GM12878 (cell line): Measurements from ENCODE around the gene MAP4K1. TPM values are rescaled to one million over a fixed set of nuclear protein-coding genes. Genes with fewer than 3 reads are reported as not detected.

ENCODE experiments used
- ASH2L ChIP-seq: fragments of 300-600, 200-600 bp; sonication (generic); IDR thresholded peaks from 2 replicates; pipeline ENCODE4 v1.6.1; 2017; ENCODE audit warnings: low read depth, mild to moderate bottlenecking, borderline replicate concordance
- BHLHE40 ChIP-seq, 2 experiments: fragments of 450-650 bp in 1 of 2; IDR thresholded peaks; 2 replicates each; pipeline ENCODE4 v1.6.1; 2011 to 2017; ENCODE audit warnings: low read depth in 2 of 2, borderline replicate concordance in 1 of 2, improper control_type of control experiment in 1 of 2, low read length in 1 of 2, mild to moderate bottlenecking in 1 of 2
- CBX3 ChIP-seq: fragments of 200-600 bp; sonication (generic); IDR thresholded peaks from 2 replicates; pipeline ENCODE4 v1.6.1; 2016; ENCODE audit warnings: low read depth, borderline replicate concordance
- EED ChIP-seq: sonication (generic); IDR thresholded peaks from 2 replicates; pipeline ENCODE4 v1.6.1; 2016; ENCODE audit warnings: antibody characterized with exemption, low read depth
- HDGF ChIP-seq: fragments of 450-650 bp; IDR thresholded peaks from 2 replicates; pipeline ENCODE4 v1.6.1; 2016; ENCODE audit warnings: antibody characterized with exemption
- MAX ChIP-seq: IDR thresholded peaks from 2 replicates; pipeline ENCODE4 v1.6.1; 2012; ENCODE audit warnings: low read depth, low read length, improper control_type of control experiment
- MYC ChIP-seq: IDR thresholded peaks from 2 replicates; pipeline ENCODE4 v1.6.1; 2011; ENCODE audit warnings: mild to moderate bottlenecking, low read length, moderate library complexity, inconsistent platforms; ENCODE audit not compliant: insufficient read depth, insufficient replicate concordance, insufficient read length, severe bottlenecking
- NRF1 ChIP-seq: conservative IDR thresholded peaks from 2 replicates; pipeline ENCODE4 v1.6.1; 2011; ENCODE audit warnings: mild to moderate bottlenecking, low read depth, low read length, improper control_type of control experiment
- POU2F2 ChIP-seq: IDR thresholded peaks from 3 replicates; pipeline ENCODE4 v1.6.1; 2011; ENCODE audit warnings: low read depth, mild to moderate bottlenecking, low read length, borderline replicate concordance
- SIN3A ChIP-seq: IDR thresholded peaks from 2 replicates; pipeline ENCODE4 v1.6.1; 2012; ENCODE audit warnings: low read depth, low read length, improper control_type of control experiment
- SIX5 ChIP-seq: IDR thresholded peaks from 2 replicates; pipeline ENCODE4 v1.6.1; 2011; ENCODE audit warnings: mild to moderate bottlenecking, low read depth, low read length, moderate library complexity; ENCODE audit not compliant: severe bottlenecking
- SMC3 ChIP-seq: IDR thresholded peaks from 2 replicates; pipeline ENCODE4 v1.6.1; 2011; ENCODE audit warnings: low read length, improper control_type of control experiment, borderline replicate concordance
- SREBF2 ChIP-seq: IDR thresholded peaks from 2 replicates; pipeline ENCODE4 v1.6.1; 2012; ENCODE audit warnings: mild to moderate bottlenecking, low read length
- TCF7 ChIP-seq: IDR thresholded peaks from 2 replicates; pipeline ENCODE4 v1.6.1; 2014; ENCODE audit warnings: antibody characterized with exemption, borderline replicate concordance
- YY1 ChIP-seq: IDR thresholded peaks from 2 replicates; pipeline ENCODE4 v1.6.1; 2011; ENCODE audit warnings: low read depth, mild to moderate bottlenecking, low read length
- ZZZ3 ChIP-seq: IDR thresholded peaks from 2 replicates; pipeline ENCODE4 v1.6.1; 2011; ENCODE audit warnings: low read depth; ENCODE audit not compliant: control insufficient read depth, insufficient read length
- polyA plus RNA-seq, 11 experiments: library from polyadenylated mRNA; depleted of rRNA in 4 of 11; unstranded in 6 of 11; stranded (reverse) in 5 of 11; fragments of >200 nt; fragmentation: Nextera tagmentation in 4 of 11; fragmentation: Illumina TruSeq in 1 of 11; extraction: Ambion mirVana in 4 of 11; extraction: Trizol in 1 of 11; gene quantifications; 1 replicate in 1 of 11; 2 replicates in 10 of 11; pipeline versions ENCODE4 v1.2.1 to v1.2.3, GENCODE V29; 2011 to 2016; ENCODE audit warnings: inconsistent platforms in 2 of 11, missing spikeins in 2 of 11, low read depth in 1 of 11
- total RNA-seq, 4 experiments: library from RNA; depleted of rRNA in 3 of 4; stranded (reverse); fragments of >200 nt in 3 of 4; fragmentation: Illumina TruSeq in 1 of 4; extraction: Trizol in 1 of 4; gene quantifications; 2 replicates each; pipeline versions ENCODE4 v1.2.1 to v1.2.3, GENCODE V29; 2013 to 2021
- TF ChIP-seq, protein P1 (sequence below): IDR thresholded peaks from 2 replicates; pipeline ENCODE4 v1.6.1; 2011; ENCODE audit warnings: mild to moderate bottlenecking, low read depth, low read length, moderate library complexity; ENCODE audit not compliant: insufficient replicate concordance
- TF ChIP-seq, protein P2 (sequence below): fragments of 450-650 bp; formaldehyde crosslinking; IDR thresholded peaks from 2 replicates; pipeline ENCODE4 v1.4.0; 2020; ENCODE audit warnings: mild to moderate bottlenecking, moderate library complexity
- TF ChIP-seq, protein P3 (sequence below): fragments of 450-650 bp; conservative IDR thresholded peaks from 2 replicates; pipeline ENCODE4 v1.6.1; 2017; ENCODE audit warnings: mild to moderate bottlenecking, moderate library complexity
- TF ChIP-seq, protein P4 (sequence below): IDR thresholded peaks from 2 replicates; pipeline ENCODE4 v1.6.1; 2011; ENCODE audit warnings: low read depth, low read length, improper control_type of control experiment, borderline replicate concordance

Gene MAP4K1
- total and polyA plus RNA-seq, 10 of the 15 experiments (the other 5 are each of a cell fraction or from before 2014, with no cell fraction given) = 39.2 to 306 (median 140) TPM

DNA sequence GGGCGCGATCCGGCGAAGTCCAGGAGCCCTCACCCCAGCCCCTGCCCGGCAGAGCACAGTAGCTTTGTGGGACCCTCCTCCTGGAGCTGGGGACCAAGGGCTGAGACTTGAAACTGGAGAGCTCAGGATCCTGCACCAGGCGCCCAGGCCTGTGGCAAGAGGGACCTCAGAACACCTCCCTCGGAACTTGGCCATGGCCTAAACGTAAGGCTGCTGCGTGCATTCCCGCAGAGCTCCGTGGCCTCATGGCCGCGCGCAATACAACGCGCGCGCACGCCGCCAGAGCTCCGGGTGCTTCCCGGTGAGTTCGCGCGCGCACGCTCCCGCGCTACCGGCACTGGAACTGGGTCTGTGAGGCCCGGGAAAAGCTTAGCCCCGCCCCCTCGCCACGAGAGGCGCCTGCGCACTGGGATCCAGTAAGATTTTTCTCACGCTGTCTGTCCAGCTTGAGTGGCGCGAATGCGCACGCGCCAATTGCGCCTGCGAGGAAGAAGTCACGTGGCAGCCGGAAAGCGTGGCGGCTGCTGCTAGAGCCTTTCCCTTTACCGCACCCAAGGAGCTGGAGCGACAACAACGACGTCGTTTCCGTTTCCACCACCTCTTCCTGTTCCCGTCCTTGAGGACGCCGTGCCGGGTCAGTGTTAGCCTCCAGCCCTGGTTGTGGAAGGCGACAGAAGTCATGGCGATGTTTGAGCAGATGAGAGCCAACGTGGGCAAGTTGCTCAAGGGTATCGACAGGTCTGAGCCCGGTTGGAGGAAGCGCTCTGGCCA is 1.0 kb upstream of the MAP4K1 start, which contains the start of gene EIF3K (continued):
- TF ChIP-seq, protein P1, sequence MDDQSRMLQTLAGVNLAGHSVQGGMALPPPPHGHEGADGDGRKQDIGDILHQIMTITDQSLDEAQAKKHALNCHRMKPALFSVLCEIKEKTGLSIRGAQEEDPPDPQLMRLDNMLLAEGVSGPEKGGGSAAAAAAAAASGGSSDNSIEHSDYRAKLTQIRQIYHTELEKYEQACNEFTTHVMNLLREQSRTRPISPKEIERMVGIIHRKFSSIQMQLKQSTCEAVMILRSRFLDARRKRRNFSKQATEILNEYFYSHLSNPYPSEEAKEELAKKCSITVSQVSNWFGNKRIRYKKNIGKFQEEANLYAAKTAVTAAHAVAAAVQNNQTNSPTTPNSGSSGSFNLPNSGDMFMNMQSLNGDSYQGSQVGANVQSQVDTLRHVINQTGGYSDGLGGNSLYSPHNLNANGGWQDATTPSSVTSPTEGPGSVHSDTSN = peak; percentile 19
- peak; percentile 32; the same call in 1 of the 2 replicates for TF ChIP-seq YY1
- TF ChIP-seq MYC = peak; percentile 64
- TF ChIP-seq, protein P2, sequence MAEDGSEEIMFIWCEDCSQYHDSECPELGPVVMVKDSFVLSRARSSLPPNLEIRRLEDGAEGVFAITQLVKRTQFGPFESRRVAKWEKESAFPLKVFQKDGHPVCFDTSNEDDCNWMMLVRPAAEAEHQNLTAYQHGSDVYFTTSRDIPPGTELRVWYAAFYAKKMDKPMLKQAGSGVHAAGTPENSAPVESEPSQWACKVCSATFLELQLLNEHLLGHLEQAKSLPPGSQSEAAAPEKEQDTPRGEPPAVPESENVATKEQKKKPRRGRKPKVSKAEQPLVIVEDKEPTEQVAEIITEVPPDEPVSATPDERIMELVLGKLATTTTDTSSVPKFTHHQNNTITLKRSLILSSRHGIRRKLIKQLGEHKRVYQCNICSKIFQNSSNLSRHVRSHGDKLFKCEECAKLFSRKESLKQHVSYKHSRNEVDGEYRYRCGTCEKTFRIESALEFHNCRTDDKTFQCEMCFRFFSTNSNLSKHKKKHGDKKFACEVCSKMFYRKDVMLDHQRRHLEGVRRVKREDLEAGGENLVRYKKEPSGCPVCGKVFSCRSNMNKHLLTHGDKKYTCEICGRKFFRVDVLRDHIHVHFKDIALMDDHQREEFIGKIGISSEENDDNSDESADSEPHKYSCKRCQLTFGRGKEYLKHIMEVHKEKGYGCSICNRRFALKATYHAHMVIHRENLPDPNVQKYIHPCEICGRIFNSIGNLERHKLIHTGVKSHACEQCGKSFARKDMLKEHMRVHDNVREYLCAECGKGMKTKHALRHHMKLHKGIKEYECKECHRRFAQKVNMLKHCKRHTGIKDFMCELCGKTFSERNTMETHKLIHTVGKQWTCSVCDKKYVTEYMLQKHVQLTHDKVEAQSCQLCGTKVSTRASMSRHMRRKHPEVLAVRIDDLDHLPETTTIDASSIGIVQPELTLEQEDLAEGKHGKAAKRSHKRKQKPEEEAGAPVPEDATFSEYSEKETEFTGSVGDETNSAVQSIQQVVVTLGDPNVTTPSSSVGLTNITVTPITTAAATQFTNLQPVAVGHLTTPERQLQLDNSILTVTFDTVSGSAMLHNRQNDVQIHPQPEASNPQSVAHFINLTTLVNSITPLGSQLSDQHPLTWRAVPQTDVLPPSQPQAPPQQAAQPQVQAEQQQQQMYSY = no peak
- peak; percentile 43; the same call in 1 of the 3 replicates for TF ChIP-seq POU2F2
- TF ChIP-seq SMC3 = no peak
- TF ChIP-seq NRF1 = peak; percentile 95
- peak; percentile 76 to 91; a peak in 3 of 4 replicates for TF ChIP-seq BHLHE40 (IDR thresholded peaks at IDR 0.05; ENCODE audit: borderline replicate concordance in 1 of 2, low read depth in 2 of 2, low read length in 1 of 2)
- TF ChIP-seq SIN3A = peak; percentile 89
- peak; percentile 96 for TF ChIP-seq MAX
- no peak for TF ChIP-seq ASH2L
- TF ChIP-seq, protein P3, sequence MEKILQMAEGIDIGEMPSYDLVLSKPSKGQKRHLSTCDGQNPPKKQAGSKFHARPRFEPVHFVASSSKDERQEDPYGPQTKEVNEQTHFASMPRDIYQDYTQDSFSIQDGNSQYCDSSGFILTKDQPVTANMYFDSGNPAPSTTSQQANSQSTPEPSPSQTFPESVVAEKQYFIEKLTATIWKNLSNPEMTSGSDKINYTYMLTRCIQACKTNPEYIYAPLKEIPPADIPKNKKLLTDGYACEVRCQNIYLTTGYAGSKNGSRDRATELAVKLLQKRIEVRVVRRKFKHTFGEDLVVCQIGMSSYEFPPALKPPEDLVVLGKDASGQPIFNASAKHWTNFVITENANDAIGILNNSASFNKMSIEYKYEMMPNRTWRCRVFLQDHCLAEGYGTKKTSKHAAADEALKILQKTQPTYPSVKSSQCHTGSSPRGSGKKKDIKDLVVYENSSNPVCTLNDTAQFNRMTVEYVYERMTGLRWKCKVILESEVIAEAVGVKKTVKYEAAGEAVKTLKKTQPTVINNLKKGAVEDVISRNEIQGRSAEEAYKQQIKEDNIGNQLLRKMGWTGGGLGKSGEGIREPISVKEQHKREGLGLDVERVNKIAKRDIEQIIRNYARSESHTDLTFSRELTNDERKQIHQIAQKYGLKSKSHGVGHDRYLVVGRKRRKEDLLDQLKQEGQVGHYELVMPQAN = peak; percentile 61; the same call in 1 of the 2 replicates
- TF ChIP-seq SREBF2 = peak; percentile 75; the same call in 1 of the 2 replicates
- TF ChIP-seq, protein P4, sequence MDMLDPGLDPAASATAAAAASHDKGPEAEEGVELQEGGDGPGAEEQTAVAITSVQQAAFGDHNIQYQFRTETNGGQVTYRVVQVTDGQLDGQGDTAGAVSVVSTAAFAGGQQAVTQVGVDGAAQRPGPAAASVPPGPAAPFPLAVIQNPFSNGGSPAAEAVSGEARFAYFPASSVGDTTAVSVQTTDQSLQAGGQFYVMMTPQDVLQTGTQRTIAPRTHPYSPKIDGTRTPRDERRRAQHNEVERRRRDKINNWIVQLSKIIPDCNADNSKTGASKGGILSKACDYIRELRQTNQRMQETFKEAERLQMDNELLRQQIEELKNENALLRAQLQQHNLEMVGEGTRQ = peak; percentile 95
- peak; percentile 35 for TF ChIP-seq SIX5
- TF ChIP-seq ZZZ3 = no peak
- TF ChIP-seq EED = peak; percentile 40; the same call in 1 of the 2 replicates
- peak; percentile 82; the same call in 1 of the 2 replicates for TF ChIP-seq HDGF
- TF ChIP-seq CBX3 = no peak
- no peak for TF ChIP-seq TCF7
